ENCODE measurements around the gene CERCAM. TPM values are rescaled to one million over a fixed set of nuclear protein-coding genes. Genes with fewer than 3 reads are reported as not detected.
"Not testable (repeated sequence)": the region's sequence is repeated elsewhere in the genome, so short reads cannot be mapped to it uniquely, and the experiment has no call there.

CERCAM gene
- total RNA-seq, 1 donor = 195 TPM

DNA sequence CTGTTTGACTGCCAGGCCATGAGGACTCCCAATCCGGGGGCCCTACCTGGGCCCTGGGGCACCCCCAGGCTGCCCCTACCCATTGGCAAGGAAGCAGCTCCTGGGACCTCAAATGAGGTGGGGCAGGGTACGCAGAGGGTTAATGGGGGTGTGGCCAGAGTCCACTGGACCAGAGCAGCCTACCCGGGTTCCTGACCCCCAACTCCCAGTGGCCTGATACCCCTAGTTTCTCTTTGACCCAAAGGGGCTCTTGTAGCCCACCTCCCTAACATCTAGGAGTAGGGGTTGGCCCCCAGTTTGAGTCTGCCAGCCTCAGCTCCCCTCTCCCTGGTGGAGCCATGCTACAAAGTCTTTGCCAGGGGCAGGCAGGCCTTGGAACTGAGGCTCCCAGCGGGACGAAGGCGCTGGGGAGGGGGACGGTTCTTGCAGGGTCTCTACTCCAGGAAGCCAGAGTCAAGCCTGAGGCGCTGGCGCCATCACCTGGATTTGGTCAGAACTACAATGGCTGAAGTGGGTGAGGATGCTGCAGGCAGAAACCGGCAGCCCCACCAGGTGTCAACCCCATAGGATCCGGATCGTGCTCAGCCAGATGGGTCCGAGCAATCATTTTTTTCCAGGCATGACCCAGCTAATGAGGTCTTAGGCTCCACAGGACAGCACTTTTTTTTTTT lies 8.4 kb upstream of the CERCAM start:
- no peaks in the 10 kb centered on the region for H4K20me1 ChIP-seq (ENCODE audit: insufficient read depth, low read length)
- no peaks in the 10 kb centered on the region for H3K79me2 ChIP-seq (ENCODE audit: insufficient read depth, low read length)
- TF ChIP-seq, protein P1, sequence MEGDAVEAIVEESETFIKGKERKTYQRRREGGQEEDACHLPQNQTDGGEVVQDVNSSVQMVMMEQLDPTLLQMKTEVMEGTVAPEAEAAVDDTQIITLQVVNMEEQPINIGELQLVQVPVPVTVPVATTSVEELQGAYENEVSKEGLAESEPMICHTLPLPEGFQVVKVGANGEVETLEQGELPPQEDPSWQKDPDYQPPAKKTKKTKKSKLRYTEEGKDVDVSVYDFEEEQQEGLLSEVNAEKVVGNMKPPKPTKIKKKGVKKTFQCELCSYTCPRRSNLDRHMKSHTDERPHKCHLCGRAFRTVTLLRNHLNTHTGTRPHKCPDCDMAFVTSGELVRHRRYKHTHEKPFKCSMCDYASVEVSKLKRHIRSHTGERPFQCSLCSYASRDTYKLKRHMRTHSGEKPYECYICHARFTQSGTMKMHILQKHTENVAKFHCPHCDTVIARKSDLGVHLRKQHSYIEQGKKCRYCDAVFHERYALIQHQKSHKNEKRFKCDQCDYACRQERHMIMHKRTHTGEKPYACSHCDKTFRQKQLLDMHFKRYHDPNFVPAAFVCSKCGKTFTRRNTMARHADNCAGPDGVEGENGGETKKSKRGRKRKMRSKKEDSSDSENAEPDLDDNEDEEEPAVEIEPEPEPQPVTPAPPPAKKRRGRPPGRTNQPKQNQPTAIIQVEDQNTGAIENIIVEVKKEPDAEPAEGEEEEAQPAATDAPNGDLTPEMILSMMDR (IDR thresholded peaks at IDR 0.05; ENCODE audit: extremely low read depth, low read depth, low read length) = peak; percentile 64
- H3K4me3 ChIP-seq (ENCODE audit: insufficient read depth, low read length) = no peak overlapping the region
- no peaks in the 10 kb centered on the region for H3K9me3 ChIP-seq (ENCODE audit: low read depth, low read length)
- H2AFZ ChIP-seq (ENCODE audit: low read length) = no peak overlapping the region
- peaks cover under 1% of the 10 kb centered on the region for H3K4me1 ChIP-seq (ENCODE audit: insufficient read depth, low read length)
- no peak overlapping the region for H3K4me2 ChIP-seq (ENCODE audit: insufficient read depth, low read length)
- H3K27ac ChIP-seq (ENCODE audit: low read depth, low read length) = no peak overlapping the region
- peak; percentile 93 for DNase-seq (ENCODE audit: insufficient read length, low spot score, missing footprints)
- H3K27me3 ChIP-seq (ENCODE audit: insufficient read depth, low read length) = peaks cover 34% of the 10 kb centered on the region
- no peaks in the 10 kb centered on the region for H3K36me3 ChIP-seq (ENCODE audit: insufficient read depth, low read length)

DNA sequence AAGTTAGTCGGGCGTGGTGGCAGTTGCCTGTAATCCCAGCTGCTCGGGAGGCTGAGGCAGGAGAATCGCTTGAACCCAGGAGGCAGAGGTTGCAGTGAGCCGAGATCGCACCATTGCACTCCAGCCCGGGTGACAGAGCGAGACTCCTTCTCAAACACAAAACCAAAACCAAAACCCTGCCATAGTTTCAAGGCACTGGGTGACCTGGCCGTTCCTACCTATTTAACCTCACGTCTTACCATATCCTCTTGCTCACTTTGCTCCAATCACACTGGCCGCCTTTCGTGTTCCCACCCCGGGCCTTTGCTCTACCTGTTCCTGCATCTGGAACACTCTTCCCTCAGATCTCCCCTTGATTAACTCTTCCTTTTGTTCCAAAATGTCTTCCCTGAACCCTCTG lies 6.9 kb upstream of the CERCAM start:
- H3K79me2 ChIP-seq (ENCODE audit: insufficient read depth, low read length); H3K4me3 ChIP-seq (ENCODE audit: insufficient read depth, low read length); H3K27ac ChIP-seq (ENCODE audit: low read depth, low read length); H3K9me3 ChIP-seq (ENCODE audit: low read depth, low read length); H3K36me3 ChIP-seq (ENCODE audit: insufficient read depth, low read length); H3K4me2 ChIP-seq (ENCODE audit: insufficient read depth, low read length); H3K4me1 ChIP-seq (ENCODE audit: insufficient read depth, low read length); H2AFZ ChIP-seq (ENCODE audit: low read length); H4K20me1 ChIP-seq (ENCODE audit: insufficient read depth, low read length): not testable (repeated sequence)
- DNase-seq (ENCODE audit: insufficient read length, low spot score, missing footprints) = peak; percentile 26
- H3K27me3 ChIP-seq (ENCODE audit: insufficient read depth, low read length) = peaks cover 38% of the 10 kb centered on the region

DNA sequence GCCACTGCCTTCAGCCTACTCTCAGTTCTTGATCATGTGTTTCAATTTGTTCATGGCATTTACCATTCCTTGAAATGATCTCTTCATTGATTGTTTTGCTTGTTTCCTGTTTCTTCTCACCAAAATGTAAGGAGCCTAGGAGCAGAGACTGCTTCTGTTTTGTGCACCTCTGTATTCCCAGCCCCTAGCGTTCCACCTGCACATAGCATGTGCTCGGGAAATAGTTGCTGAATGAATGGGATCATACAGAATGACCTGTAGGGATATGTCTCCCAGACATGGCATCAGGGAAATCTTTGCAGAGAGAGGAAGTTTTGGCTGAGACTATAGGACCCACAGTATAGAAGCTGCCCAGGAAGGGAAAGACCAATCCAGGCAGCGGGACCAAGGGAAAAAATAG lies 6.2 kb upstream of the CERCAM start:
- Histone ChIP-seq H3K36me3 (ENCODE audit: insufficient read depth, low read length) (no peaks in the 10 kb centered on the region), H4K20me1 (ENCODE audit: insufficient read depth, low read length) (no peaks in the 10 kb centered on the region), H3K27ac (ENCODE audit: low read depth, low read length) (no peak overlapping the region), H3K4me1 (ENCODE audit: insufficient read depth, low read length) (peaks cover 7% of the 10 kb centered on the region), H3K4me2 (ENCODE audit: insufficient read depth, low read length) (no peak overlapping the region), H3K79me2 (ENCODE audit: insufficient read depth, low read length) (no peaks in the 10 kb centered on the region), H3K9me3 (ENCODE audit: low read depth, low read length) (no peaks in the 10 kb centered on the region), H2AFZ (ENCODE audit: low read length) (no peak overlapping the region), H3K4me3 (ENCODE audit: insufficient read depth, low read length) (no peak overlapping the region), H3K27me3 (ENCODE audit: insufficient read depth, low read length) (peaks cover 38% of the 10 kb centered on the region)
- DNase-seq (ENCODE audit: insufficient read length, low spot score, missing footprints) = peak; percentile 57
- TF ChIP-seq, protein P1 (IDR thresholded peaks at IDR 0.05; ENCODE audit: extremely low read depth, low read depth, low read length) = peak; percentile 21

GRCh38 chr9:128415281-128415680 lies 5.4 kb upstream of the CERCAM start:
- Histone ChIP-seq H3K9me3 (ENCODE audit: low read depth, low read length) (no peaks in the 10 kb centered on the region), H3K36me3 (ENCODE audit: insufficient read depth, low read length) (no peaks in the 10 kb centered on the region), H3K79me2 (ENCODE audit: insufficient read depth, low read length) (no peaks in the 10 kb centered on the region), H3K4me1 (ENCODE audit: insufficient read depth, low read length) (peaks cover 12% of the 10 kb centered on the region), H4K20me1 (ENCODE audit: insufficient read depth, low read length) (no peaks in the 10 kb centered on the region), H3K4me3 (ENCODE audit: insufficient read depth, low read length) (no peak overlapping the region), H3K27me3 (ENCODE audit: insufficient read depth, low read length) (peaks cover 38% of the 10 kb centered on the region), H3K4me2 (ENCODE audit: insufficient read depth, low read length) (no peak overlapping the region), H2AFZ (ENCODE audit: low read length) (no peak overlapping the region), H3K27ac (ENCODE audit: low read depth, low read length) (no peak overlapping the region)
- TF ChIP-seq, protein P1 (IDR thresholded peaks at IDR 0.05; ENCODE audit: extremely low read depth, low read depth, low read length) = no peak
- DNase-seq (ENCODE audit: insufficient read length, low spot score, missing footprints) = peak; percentile 52

All from osteoblast (primary cell).